Pons (tissue), 1 donor: ENCODE data around the gene IGIP.
A peak's percentile ranks its signal among the peaks of the same experiment; 100 is the strongest.
"Not testable (repeated sequence)": the region's sequence is repeated elsewhere in the genome, so short reads cannot be mapped to it uniquely, and the experiment has no call there.

Experiments
- DNase-seq: peaks from one replicate; pipeline ENCODE4 v3.0.0-alpha.2; 2016; ENCODE audit warnings: low spot score

IGIP gene

DNA sequence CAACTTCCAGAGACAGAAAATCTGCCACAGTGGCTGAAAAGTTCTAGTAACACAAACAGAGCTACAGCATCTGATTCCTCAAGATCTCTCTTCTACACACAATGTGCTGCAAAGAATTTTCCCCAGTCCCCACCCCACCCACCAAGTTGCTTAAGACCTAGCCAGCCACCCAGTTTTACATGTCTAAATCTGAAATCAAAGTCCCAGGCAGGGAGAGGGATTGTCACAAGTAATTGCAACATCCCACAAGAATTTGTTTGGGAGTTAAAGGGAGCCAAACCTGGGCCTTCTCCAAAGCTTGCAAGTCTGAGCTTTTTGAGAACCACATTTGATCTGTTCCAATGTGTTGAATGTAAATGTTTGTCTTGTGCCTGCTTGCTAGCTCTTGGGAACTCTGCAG, 15.5 kb downstream of the IGIP start:
- DNase-seq = no peak

DNA sequence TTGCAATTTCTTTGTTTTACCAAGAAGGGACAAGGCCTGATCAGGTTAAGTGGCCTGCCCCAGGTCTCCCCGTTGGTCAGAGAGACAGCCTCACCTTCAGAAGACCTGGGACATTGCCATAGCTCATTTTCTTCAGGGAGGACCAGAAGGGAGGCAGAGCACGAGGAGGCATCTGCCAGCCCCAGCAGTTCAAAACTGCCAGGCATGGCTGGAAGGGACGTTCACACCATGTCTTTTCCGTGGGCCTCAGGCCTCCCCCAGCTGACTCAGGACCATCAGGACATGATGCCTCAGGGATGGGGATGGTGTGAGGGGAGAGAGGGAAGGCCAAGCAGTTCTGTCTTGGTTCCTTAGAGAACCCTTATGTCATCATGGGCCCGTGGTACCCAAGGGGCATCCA, 16.5 kb downstream of the IGIP start:
- DNase-seq = no peak

DNA sequence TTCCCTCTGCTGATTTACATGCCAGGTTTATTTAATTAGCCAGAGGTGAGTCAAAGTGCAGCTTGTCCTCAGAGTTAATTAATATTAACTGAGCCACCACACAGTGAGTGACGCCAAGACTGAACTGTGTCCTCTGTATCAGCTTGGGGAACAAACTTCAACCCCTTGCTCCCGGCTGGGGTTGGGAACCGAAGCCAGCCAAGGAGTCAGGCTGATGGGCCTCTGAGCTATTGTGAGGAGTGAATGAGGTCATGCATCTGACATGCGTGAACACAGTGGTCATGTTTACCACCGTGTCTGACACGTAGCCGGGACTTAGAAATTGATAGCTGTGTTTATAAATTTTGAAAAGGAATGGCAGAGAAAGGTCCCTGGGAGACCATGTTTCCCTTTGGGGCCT, 17.1 kb downstream of the IGIP start:
- DNase-seq = no peak

GRCh38 chr5:140143521-140144258, 18.0 kb downstream of the IGIP start:
- DNase-seq = no peak

GRCh38 chr5:140145256-140145655, 19.5 kb downstream of the IGIP start:
- DNase-seq = no peak

GRCh38 chr5:140145818-140146522, 20.2 kb downstream of the IGIP start:
- DNase-seq = peak; percentile 39

DNA sequence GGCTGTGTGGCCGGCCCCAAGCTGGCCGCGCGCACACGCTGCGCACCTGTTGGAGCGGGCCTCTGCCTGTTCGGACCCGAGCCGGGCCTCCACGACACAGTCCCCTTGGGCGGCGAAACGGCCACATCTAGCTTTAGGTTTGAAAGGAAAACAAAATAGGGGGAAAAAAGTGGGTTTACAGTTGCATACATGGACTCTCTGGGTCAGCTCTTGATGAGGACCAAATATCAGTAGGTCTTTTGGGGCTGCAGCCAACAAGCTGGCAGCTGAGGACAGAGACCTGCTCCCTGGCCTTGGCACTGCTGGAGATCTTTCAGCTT, 20.7 kb downstream of the IGIP start:
- DNase-seq = no peak

DNA sequence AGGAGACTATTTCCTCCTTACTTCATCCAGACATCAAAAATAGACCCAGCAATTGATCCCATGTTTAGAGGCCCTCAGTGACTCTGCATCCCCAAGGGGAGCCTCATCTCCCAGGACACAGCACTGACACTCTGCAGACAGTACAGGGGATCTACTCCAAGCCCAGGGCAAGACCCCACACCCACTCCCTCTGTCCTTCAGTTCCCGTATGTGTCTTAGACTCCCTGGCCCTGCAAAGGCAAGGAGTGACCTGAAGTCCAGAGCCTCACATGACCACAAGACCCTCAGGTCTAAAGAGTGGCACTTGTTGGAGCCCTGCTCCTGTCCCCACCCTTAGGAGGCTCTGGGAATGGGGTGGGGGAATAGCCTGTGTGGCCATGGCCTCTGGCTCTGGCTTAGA, 21.7 kb downstream of the IGIP start:
- DNase-seq = no peak

- no peak for DNase-seq
Observed at GRCh38 chr5:140148508-140148907, 22.8 kb downstream of the IGIP start.

DNA sequence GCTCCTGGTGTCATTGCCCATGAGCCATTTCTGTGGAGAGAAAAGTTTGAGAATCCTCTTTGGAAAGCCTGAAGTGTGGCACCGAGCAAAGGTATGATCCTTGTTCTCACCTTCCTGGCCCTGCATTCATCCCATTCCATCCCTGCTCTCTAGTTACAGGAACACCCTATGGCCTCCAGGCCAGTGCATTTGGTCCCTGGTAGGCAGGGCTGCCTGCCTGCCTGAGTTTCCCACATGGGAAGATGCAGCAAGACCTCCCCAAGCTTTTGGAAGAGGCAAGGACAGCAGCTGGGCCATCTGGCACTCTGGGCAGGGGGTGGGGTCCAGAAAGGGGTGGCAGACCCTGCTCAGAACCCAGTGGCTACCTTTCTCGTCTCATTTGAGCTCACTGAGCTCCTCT, 24.5 kb downstream of the IGIP start:
- DNase-seq = no peak

GRCh38 chr5:140151144-140152021, 25.6 kb downstream of the IGIP start:
- DNase-seq = no peak

GRCh38 chr5:140152022-140152999, 26.6 kb downstream of the IGIP start:
- no peak for DNase-seq

GRCh38 chr5:140153255-140153654, 27.5 kb downstream of the IGIP start:
- DNase-seq = no peak

DNA sequence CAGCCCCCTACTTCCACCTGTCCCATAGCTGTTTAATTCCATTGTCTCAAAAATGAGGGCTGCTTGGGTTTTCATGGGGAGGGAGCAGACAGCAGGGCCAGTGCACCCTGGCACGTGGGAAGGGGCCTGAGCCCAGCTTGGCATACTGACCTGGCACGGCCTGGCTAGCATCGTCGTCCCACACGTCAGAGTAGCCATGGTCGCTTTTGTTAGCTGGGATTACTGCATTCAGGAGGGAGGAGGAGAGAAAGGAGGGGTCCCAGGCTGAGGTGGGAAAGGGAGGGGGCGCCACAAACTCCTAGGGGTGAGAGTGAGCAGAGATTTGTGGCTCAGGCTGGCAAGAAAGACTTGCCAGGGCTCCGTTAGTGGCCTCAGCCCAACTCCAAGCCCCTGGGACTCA, 28.2 kb downstream of the IGIP start:
- DNase-seq = no peak

DNA sequence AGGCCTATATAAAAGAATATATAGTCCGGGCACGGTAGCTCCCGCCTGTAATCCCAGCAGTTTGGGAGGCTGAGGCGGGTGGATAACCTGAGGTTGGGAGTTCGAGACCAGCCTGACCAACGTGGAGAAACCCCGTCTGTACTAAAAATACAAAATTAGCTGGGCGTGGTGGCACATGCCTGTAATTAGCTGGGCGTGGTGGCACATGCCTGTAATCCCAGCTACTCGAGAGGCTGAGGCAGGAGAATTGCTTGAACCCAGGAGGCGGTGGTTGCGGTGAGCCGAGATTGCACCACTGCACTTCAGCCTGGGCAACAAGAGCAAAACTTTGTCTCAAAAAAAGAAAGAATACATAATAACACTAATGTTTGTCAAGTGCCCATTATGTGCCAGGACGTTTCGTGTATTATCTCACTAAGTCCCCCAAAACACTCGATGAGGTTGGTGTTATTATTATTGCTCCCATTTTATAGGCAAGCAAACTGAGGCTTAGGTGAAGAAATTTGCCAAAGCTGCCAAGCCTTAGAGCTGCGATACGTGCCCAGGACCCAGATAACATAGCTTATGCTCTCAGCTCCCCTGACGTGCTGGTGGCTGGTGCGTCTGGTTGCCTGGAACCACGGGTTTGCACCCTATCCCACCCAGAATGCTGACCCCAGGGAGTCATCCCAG, 29.1 kb downstream of the IGIP start:
- DNase-seq = not testable (repeated sequence)

DNA sequence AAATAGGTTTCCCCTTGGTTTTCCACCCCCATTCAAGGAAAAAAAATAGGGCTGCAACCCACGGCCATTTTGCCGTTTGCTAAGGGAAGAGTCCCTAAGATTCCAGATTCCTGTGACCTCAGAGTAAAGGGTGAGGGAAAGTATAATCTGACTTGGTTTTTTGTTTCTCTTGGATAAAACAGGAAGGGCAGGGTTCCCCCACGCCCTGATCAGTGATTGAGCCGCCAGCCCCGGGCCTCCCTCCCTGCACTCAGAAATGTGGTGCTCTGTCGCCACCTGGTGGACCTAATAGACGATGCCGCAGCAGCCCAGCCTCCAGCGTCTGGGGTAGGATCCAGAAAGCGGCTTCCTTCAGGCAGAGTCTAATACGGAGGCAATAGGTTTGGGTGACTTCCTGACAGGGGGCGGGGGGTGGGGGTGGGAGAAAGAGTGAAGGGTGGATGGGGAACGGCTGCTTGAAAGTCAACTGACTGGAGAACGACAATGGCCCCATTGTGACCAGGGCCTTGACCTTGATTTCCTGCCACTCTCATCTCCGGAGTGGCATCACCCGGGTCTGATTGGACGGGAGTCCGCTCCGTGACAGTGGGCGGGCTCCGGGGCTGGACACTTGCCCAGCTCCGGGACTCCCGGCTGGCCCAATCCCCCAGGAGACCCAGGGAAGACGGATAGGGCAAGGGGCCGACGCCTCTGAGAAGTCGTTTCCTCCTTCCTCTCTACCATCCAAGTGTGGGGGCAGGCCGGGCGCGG, 31.5 kb downstream of the IGIP start:
- peak; percentile 93 for DNase-seq

DNA sequence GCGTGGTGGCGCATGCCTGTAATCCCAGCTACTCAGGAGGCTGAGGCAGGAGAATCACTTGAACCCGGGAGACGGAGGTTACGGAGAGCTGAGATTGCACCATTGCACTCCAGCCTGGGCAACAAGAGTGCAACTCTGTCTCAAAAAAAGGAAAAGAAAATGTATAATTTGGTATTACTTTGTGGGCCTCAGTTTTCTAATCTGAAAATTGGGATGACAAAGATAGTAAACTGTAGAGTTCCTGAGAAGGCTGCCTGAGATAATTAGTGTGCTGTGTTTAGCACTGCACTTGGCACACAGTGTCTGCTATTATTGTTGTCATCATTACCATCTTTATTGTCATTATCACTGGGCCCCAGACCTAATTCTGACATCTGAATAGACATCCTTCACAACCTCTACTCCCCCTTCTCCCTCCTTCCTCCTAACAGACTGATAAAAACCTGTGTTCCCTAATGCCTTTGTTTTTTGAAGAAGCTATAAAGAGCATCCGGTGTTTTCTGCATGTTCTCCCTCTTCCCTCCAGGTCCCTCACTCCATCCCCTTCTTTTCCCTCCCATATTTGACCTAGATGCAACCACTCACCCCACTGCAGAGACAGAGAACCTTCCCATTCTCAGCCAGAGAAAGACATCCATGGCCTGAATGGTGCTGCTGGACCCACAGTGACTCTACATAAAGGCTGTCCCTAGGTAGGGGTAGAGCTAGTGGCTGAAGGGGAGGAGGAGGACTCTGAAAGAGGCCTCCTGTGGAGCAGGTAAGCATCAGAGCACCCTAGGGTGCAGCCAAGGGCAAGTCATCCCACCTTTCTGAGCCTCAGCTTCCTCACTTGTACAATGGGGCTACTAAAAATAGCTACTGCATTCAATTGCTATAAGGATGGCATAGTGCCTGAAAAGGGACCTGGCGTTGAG, 33.5 kb downstream of the IGIP start:
- no peak for DNase-seq

DNA sequence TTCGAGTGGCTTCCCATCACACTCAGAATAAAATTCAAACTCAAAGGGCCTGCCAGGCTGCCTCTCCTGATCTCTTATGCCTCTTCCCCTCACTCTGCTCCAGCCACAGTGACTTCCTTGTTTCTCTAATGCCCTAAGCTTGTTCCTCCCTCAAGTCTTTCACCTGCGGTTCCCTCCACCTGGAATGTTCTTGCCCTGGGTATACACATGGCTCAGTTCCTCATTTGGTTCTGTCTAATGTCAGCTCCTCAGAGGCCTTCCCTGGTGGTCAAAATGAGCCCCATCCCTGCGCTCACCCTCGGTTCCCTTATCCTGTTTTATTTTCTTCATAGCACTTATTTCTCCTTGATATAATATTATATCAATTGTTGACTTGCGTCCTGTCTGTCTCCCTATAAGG, 36.5 kb downstream of the IGIP start:
- DNase-seq = no peak

GRCh38 chr5:140162781-140163180, 37.0 kb downstream of the IGIP start:
- DNase-seq = no peak
